GM18519 (cell line): ENCODE data around the gene GPR137.
A peak's percentile ranks its signal among the peaks of the same experiment; 100 is the strongest.
"Not testable (repeated sequence)": the region's sequence is repeated elsewhere in the genome, so short reads cannot be mapped to it uniquely, and the experiment has no call there.

Experiments used
- ATAC-seq: cut with Tn5 transposase; IDR thresholded peaks from one replicate; pipeline ENCODE4 v1.9.1; 2021; ENCODE audit warnings: mild to moderate bottlenecking, moderate library complexity; ENCODE audit not compliant: unreplicated experiment, low FRiP score

GPR137 gene

DNA sequence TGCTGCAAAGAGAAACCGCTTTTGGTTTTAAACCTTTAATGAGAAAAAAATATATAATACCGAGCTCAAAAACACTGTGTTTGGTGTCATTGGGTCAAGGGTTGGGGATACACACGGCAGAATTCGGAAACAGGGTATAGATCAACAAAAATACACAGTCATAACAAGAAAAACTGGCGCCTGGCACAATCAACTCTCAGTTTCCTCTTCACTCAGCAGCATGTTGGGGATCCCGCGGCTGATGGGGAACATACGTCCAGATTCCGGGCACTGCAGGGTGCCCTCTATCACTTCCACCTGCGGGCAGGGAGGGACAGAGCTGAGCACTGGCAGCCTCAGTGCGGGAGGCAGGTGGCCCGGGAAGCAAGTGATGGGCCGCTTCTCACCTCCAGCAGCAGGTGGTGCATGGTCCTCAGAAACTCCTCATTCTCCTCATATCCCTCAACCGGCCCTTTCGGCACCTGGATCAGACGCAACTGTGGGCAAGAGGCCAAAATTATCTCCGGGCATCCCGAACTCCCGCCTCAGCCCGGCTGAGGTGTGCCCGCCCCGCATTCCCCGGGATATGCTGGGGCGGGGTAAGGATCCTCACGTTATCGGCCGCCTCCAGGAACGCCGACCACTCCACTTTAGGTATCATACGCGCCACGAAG, 31.1 kb downstream of the GPR137 start:
- ATAC-seq = no peak

DNA sequence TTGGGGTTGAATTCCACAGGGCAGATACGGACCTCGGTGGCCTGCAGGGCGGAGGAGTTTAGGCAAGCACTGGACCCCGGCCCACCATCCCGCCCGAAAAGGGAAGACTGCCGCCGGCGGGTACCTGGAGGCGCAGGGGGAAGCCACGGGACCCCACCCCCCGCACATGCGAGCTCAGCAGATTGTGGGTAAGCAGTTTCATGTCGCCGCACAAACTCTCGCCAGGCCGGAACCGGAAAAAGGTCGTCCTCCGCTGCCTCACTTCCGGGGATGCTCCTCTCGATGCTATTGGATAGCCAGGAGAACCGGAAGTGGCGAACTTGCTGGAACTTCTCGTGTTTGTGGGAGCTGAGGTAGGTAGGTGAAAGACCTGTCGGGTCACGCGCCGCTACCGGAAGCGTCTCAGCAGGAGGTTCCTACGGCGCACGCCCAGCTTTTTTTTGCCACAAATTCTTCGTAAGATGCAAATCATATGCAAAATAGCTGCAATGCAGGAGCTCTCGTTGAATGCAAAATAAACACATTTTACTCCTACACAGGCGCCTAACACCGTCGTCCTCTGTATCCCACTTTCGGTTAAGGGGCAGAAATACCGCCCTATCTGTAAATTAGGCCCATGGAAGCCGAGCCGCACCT, 31.8 kb downstream of the GPR137 start, which contains the start of gene TRMT112:
TSS of gene TRMT112 (minus strand) at position 235 of the 636 bp plus-strand sequence. CDS start at position 202, 33 bp downstream.
- ATAC-seq = peak; percentile 37

DNA sequence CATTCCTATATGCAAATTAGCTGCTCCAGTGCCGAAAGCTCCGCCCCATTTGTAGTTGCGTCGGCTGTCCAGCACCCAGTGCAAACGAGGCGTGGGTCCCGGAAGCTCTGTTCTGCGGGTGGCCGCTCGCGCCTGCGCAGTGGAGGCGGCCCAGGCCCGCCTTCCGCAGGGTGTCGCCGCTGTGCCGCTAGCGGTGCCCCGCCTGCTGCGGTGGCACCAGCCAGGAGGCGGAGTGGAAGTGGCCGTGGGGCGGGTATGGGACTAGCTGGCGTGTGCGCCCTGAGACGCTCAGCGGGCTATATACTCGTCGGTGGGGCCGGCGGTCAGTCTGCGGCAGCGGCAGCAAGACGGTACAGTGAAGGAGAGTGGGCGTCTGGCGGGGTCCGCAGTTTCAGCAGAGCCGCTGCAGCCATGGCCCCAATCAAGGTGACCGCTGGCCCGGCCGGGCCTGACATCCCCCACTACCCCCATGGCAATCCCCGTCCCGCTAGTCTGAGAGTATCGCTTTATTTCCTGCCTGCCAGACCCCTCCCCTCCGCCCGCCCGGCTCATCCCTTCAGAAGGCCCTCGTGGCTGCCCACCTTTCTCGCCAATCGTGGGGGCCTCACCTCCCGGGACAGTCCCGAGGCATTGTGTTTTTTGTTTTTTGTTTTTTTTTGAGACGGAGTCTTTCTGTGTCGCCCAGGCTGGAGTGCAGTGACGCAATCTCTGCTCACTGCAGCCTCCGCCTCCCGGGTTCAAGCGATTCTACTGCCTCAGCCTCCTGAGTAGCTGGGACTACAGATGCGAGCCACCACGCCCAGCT, 32.5 kb downstream of the GPR137 start, which contains the start of gene PRDX5:
TSS of gene PRDX5 (plus strand) at position 161 of the 805 bp plus-strand sequence. CDS start at position 256, 95 bp downstream.
- peak; percentile 58 for ATAC-seq

DNA sequence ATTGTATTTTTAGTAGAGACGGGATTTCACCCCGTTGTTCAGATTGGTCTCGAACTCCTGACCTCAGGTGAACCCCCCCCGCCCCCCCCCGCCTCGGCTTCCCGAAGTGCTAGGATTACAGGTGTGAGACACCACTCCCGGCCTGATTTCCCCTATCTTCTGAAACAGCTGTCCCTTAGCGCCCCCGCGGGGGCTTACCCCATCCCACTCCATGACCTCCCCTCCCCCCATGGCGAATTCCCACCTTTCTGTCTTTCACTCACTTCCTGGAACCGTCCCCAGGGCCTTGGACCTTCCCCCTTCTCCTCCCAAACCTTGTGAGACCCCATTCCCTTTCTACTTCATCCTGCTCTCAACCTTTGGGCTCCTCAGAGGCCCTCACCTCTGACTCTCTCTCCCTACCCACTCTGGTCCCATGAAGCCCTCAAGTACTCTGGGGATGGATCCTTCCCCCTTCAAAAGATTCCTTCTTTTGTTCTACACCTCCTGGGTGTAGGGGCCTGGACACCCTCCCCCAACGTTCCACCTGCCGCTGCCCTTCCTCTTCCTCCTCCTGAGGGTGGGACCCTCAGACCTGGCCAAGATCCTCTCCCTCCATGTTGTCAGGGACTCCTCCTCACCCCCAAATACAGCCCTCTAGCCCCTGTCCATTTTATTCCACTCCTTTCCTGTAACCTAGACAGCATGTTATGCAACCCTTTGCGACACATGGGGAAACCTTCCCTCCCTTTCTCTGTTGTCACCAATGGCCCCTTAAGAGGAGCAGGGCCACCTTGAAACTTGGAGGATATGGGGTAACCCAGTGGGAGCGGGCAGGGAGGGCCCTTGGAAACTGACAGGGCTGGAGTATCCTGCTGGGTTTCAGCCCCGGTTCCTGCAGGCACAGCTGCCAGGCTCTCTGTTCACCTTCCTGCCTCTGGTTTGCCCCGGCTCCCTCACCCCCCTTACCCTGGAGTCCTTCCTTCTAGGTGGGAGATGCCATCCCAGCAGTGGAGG, 33.4 kb downstream of the GPR137 start:
- no peak for ATAC-seq

DNA sequence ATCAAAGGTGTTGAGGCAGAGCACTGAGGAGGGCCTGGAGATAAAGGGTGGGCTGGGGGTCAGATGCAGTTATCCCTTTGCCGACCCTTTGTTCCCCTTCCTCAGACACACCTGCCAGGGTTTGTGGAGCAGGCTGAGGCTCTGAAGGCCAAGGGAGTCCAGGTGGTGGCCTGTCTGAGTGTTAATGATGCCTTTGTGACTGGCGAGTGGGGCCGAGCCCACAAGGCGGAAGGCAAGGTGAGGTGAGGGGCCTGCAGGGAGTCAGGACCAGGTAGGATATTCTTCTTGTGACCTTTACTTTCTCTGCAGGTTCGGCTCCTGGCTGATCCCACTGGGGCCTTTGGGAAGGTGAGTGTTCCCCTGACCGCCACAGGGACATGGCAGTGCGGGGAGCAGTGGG, 34.9 kb downstream of the GPR137 start:
- ATAC-seq = no peak

DNA sequence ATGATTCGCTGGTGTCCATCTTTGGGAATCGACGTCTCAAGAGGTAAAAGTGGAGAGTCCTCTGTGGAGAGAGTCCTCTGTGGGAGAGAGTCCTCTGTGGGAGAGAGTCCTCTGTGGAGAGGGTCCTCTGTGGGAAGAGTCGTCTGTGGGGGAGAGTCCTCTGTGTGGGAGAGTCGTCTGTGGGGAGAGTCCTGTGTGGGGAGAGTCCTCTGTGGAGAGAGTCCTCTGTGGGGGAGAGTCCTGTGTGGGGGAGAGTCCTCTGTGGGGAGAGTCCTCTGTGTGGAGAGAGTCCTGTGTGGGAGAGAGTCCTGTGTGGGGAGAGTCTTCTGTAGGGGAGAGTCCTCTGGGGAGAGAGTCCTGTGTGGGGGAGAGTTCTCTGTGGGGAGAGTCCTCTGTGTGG, 35.4 kb downstream of the GPR137 start:
- ATAC-seq = no peak

DNA sequence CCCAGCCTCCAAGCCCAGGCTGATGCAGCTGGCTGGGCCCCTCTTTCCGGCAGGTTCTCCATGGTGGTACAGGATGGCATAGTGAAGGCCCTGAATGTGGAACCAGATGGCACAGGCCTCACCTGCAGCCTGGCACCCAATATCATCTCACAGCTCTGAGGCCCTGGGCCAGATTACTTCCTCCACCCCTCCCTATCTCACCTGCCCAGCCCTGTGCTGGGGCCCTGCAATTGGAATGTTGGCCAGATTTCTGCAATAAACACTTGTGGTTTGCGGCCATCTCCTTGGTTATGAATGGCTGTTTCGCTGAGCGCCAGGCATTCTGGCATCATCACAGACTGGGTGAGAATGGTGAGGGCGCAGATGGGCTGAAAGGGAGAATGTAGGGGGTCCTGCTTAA, 35.9 kb downstream of the GPR137 start:
- no peak for ATAC-seq

DNA sequence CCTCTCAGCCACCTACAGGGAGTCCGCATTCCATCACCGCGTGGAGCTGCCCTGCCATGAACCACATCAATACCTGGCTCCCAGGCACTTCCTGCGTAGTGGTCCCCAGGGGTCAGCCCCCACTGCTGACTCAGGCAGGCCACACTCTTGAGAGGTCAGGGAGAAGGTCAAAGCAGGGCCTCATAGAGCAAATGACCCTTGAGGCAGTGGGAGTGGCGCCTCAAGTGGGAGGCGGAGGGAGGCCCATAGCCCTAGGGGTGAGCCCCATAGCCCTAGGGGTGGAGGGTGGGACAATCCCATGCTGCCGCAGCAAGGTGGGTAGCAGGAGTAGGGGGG, 37.2 kb downstream of the GPR137 start:
- ATAC-seq = no peak

DNA sequence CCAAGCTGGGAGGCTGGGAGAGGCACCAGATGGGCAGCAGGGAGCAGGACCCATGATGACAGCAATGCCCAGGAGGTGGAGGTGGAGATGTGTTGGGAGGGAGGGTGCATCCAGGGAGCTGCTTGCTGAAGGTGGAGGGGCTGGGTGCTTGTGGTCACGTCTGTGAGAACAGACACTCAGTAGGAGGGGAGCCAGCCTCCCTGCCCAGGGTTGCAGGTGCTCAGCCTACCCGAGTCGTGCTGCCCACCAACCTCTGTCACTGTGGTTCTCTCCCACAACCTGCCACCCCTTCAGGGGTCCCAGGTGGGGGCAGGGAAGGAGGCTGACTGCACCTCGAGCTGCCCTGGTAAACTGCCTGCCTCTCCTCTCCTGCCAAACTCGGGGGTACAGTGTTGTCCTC, 37.7 kb downstream of the GPR137 start:
- no peak for ATAC-seq

DNA sequence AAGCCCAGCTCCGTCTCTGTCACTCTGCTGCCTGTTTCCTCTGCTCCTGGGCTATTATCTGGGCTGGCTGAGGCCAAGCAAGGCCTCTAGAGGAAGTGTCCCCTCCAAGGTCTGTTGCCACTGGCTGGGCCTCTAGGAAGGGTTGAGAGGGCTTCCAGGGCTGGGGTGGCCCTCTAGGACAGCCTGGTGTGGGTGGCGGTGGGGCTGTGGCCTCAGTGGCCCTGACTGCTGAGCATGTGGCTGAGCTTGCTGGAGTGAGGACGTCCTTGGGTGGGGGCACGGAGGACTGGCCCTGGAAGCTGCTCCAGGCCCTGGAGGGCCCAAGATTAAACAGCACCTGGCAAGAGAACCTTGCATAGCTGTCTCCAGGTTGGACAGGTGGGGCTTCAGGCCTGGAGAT, 38.3 kb downstream of the GPR137 start:
- ATAC-seq = not testable (repeated sequence)

DNA sequence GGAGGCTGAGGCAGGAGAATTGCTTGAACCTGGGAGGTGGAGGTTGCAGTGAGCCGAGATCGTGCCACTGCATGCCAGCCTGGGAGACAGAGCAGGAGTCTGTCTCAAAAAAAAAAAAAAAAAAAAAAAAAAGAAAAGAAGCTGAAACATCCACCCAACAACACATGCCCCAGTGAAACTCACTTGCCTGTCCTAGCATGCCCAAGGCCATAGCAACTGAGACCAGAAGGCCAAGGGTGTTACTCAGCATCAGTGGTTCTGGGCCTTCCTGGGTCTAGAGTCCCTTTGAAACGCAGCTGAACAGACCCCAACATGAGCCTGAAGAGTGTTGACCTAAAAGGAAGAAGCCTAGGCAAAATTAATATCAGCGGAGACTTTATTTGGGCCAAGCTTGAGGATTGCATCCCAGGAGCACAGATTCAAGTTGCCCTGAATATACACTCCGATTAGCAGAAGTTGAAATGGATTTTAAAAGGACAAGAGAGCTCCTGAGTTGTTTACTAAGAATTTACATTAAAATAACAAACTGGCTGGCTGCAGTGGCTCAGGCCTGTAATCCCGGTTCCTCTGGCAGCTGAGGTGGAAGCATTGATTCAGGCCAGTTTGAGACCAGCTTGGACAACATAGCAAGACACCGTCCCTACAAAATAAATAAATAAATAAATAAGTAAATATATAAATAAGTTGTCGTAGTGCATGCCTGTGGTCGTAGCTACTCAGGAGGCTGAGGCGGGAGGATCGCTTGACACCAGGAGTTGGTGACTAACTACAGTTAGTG, 39.2 kb downstream of the GPR137 start:
- ATAC-seq = no peak

DNA sequence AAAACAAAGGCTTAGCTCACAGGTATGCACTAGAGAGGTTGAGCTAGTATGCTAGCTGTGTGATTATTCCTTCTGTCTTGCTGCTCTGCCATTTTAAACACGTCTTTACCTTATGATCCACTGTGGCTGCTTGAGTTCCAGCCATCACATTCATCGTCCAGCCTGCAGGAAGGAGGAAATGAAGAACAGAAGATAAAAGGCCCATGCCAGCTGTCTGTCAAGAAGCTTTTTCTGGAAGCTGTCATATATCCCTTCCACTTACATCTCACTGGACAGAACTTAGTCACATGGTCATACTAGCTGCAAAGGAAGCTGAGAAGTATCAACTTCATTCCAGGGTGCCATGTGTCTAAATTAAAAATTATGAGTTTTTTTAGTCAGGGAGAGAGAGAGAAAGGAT, 41.7 kb downstream of the GPR137 start:
- no peak for ATAC-seq

DNA sequence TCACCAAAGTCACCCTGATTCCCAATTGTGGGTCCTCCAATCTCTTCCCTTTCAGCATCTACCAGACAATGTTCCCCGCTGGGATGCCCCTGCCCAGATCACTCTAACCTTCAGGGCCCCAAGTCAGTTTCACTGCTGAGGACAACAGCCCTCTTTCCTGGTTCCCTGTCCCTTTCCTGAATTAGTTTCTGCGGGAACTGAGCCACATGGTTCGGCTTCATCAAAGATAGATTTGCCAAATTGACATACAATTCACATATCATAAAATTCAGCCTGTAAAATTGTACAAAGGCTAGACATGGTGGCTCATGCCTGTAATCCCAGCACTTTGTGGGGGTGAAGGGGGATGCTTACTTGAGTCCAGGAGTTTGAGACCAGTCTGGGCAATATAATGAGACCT, 42.3 kb downstream of the GPR137 start:
- ATAC-seq = no peak

DNA sequence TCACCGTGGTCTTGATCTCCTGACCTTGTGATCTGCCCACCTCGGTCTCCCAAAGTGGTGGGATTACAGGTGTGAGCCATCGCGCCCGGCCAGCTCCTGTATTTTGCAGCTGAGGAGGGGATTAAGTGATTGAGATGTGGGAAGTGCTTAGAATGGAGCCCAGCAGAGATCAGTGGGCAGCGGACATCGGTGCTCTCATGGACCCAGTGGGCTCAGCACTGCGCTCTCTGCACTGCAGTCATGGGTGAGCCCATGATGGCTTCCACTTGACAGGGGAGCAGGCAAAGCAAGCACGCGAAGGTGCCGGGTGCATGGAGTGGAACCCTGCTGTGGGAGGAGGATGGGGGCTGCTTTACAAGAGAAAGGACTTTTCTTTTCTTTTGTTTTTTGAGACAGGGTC, 45.2 kb downstream of the GPR137 start:
- no peak for ATAC-seq

DNA sequence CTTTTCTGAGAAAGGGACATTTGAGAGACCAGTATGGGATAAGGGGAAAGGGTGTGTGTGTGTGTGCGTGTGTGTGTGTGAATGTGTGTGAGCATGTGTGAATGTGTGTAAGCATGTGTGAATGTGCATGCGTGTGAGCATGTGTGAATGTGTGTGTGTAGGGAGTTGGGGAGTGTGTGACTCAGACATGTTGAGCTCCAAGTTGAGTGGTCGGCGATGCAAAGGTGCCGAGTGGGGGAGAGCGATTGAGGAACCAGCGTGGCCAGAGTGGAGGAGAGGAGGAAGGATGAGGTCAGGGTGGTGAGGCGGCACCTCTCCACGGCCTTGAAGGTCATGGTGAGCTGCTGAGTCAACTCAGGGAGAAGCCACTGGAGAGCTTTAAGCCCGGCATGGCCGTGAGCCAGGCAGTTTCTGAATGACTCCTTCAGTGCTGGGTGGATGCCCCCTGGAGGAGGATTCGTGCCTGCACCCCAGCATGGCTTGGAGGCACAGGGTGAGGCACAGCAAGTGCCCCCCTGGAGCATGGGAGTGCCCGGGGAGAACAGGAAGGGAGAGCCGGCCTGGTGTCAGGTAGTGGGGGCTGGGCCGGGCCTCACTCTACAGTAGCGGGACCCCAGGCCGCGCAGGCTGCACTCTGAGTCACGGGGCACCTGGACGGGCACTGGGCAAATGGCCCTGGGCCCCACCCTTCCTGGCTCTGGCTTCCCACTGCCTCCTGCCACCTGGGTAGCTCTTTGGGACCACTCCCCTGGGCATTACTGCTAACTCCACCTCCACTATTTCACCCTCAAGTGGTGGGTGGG, 46.1 kb downstream of the GPR137 start:
- ATAC-seq = no peak

DNA sequence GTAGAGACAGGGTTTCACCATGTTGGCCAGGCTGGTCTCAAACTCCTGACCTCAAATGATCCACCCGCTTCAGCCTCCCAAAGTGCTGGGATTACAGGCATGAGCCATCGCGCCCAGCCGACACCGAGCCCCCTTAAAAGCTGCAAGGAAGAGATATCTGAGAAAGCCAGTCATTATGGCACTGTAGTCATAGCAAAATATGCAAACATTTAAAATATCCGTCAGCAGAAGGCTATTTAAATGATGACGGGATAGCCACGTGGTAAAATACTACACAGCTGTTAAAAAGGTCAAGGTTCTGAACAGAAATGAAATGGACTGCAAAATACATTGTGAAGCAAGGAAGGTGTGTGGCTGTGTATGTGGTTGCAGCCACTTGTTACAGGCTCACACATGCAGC, 47.9 kb downstream of the GPR137 start:
- no peak for ATAC-seq

DNA sequence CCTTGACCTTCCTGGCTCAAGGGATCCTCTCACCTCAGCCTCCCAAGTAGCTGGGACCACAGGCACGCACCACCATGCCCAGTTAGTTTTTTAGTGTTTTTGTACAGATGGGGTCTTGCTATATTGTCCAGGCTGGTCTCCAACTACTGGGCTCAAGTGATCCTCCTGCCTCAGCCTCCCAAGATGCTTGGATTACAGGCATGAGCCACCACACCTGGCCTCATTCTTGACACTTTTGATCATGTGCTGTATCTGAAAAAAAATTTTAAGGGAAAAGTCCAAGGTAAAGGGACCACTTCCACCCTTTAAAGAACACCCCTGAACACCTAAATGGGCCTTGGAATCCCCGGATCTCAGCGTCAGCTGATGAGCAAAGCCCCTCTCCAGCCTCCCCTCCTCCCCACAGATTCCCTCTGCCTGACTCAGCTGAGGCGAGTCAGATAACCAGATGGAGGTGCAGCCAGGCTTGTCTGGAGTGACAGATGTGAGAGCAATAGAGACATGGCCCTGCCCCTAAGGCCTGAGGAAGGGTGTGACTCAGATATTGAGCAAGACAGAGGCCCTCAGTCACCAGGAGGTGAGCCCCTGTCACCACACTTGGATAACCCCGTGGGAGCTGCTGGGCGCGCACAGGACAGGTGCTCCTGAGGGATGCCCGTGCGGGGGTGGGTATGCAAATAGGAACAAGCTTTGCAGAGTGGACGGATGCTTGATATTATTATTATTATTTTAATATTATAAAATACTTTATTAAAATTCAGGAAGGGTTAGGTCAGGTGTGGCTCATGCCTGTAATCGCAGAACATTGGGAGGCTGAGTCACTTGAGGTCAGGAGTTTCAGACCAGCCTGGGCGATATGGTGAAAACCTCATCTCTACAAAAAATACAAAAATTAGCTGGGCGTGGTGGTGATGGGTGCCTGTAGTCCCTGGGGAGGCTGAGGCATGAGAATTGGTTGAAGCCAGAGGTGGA, 49.4 kb downstream of the GPR137 start:
- ATAC-seq = peak; percentile 79
